Pancreas (tissue), 10 donors: ENCODE measurements around the gene WDR86. TPM values are rescaled to one million over a fixed set of nuclear protein-coding genes. Genes with fewer than 3 reads are reported as not detected.
A peak's percentile ranks its signal among the peaks of the same experiment; 100 is the strongest.

Experiments used
- ATAC-seq, 4 donors: fragments of 200-7000 bp; cut with Tn5 transposase; one replicate each; pipeline versions ENCODE4 v1.8.0 to v1.9.1; 2020; ENCODE audit warnings: mild to moderate bottlenecking in 4 of 4, moderate library complexity in 4 of 4
- DNase-seq, 6 donors: peaks; one replicate each; pipeline ENCODE4 v3.0.0-alpha.2; 2020
- FAIRE-seq: peaks from 2 replicates; lab custom pipeline; 2012; peaks lifted over from hg19 to GRCh38; lab: Jason Lieb, UNC
- H3K27ac ChIP-seq, 4 donors: fragments of 200-600 bp; sonication (generic); 1 replicate in 3 of 4; 2 replicates in 1 of 4; pipeline versions ENCODE4 v1.5.0 to v1.8.0; 2020
- H3K27me3 ChIP-seq, 4 donors: fragments of 200-600 bp; one replicate each; pipeline ENCODE4 v1.8.0; 2021
- H3K36me3 ChIP-seq, 3 donors: fragments of 200-600 bp; sonication (generic) in 1 of 3; one replicate each; pipeline versions ENCODE4 v1.5.0 to v1.8.0; 2020 to 2021
- H3K4me1 ChIP-seq, 3 donors: fragments of 200-600 bp; one replicate each; pipeline ENCODE4 v1.8.0; 2021
- H3K4me3 ChIP-seq, 4 donors: fragments of 200-600 bp; sonication (generic) in 2 of 4; one replicate each; pipeline versions ENCODE4 v1.5.0 to v1.8.0; 2020 to 2021
- H3K9me3 ChIP-seq, 4 donors: fragments of 200-600 bp; one replicate each; pipeline ENCODE4 v1.8.0; 2021
- CTCF ChIP-seq, 4 donors: fragments of 200-600 bp; sonication (generic) in 3 of 4; IDR thresholded peaks; one replicate each; pipeline versions ENCODE4 v1.5.0 to v1.8.0; 2021; ENCODE audit warnings: antibody characterized with exemption in 4 of 4
- WGBS, 2 donors: extraction: QIAGEN DNeasy Blood & Tissue Kit; methylation state at CpG; one replicate each; pipeline ENCODE4 v1.1.7; 2013; 5-methylcytosine and 5-hydroxymethylcytosine counted together
- intact Hi-C, 3 donors: fragments of 100-400 bp; cut with DNase I; formaldehyde crosslinking; loops; one replicate each; pipeline versions ENCODE4 v1.11.1 to v1.14.2; 2022
- polyA plus RNA-seq, 2 donors: library from polyadenylated mRNA; stranded (reverse); fragments of 200-250 nt; gene quantifications; one replicate each; pipeline ENCODE4 v1.2.3, GENCODE V29; 2013
- total RNA-seq, 6 donors: library from RNA; stranded (reverse); fragmentation: NEBNext Ultra II Directional in 4 of 6; extraction: Animal tissue kit (Norgen Biotek cat#: 25700) in 4 of 6; gene quantifications; one replicate each; pipeline versions ENCODE4 v1.2.1 to v1.2.4, GENCODE V29; 2021 to 2023
- donor health status: healthy with polysubstance abuse.
- donor health status: DM: no; HTN: no; CAD: no; lungs with moderate emphysema.
- donor health status: DM: no; HTN: no; CAD: no.
- donor health status: control.
- donor health status: control.
- donor health status: Bipolar disorder and iron deficiency.
- donor health status: DM: yes; HTN: yes; CAD: no.
- donor health status: DM: no; HTN: no; CAD: no.
- donor health status: DM: no; HTN: no; CAD: no.
- donor health status: DM: yes; HTN: yes; CAD: no.

Gene WDR86
- total and polyA plus RNA-seq, 8 donors, result 0.28 to 1.7 (median 1.0) TPM

DNA sequence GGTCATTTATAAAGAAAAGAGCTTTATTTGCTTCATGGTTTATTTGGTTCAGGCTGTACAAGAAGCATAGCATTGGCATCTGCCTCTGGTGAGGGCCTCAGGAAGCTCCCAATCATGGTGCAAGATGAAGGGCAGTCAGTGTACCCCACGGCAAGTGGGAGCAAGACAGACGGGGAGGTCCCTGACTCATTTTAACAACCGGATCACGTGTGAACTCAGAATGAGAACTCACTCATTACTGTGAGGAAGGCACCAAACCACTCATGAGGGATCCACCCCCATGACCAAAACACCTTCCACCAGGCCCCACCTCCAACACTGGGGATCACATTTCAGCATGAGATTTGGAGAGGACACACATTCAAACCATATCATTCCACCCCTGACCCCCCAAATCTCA lies 45.9 kb upstream of the WDR86 start:
- 80 to 89% methylated on average over 4 of the region's 4 CpGs for WGBS, 2 donors
- no peak for DNase-seq
- no peaks in the 10 kb centered on the region for H3K27me3 ChIP-seq

GRCh38 chr7:151454932-151455530 lies 45.2 kb upstream of the WDR86 start:
- DNase-seq, result peak in 1 of 6 donors; percentile 60
- TF ChIP-seq CTCF (IDR thresholded peaks at IDR 0.05), result no peak
- intact Hi-C loops, result no loop called here
- Histone ChIP-seq H3K36me3 (no peaks in the 10 kb centered on the region), H3K27ac (no peak overlapping the region), H3K4me1 (peaks cover 6 to 10% (median 8%) of the 10 kb centered on the region in 3 donors), H3K4me3 (no peak overlapping the region), H3K9me3 (no peaks in the 10 kb centered on the region), H3K27me3 (no peaks in the 10 kb centered on the region)
- ATAC-seq, result no peak
- 85 to 90% methylated on average over 15 of the region's 15 CpGs for WGBS, 2 donors
- no peak for FAIRE-seq

More for the DNA sequence above, 45.9 kb upstream of the WDR86 start:
- H3K36me3 ChIP-seq, result no peaks in the 10 kb centered on the region
- H3K9me3 ChIP-seq, result no peaks in the 10 kb centered on the region
- intact Hi-C loops, result no loop called here
- no peak overlapping the region for H3K4me3 ChIP-seq
- ATAC-seq, result no peak
- H3K27ac ChIP-seq, result no peak overlapping the region
- no peak for TF ChIP-seq CTCF (IDR thresholded peaks at IDR 0.05)
- no peak for FAIRE-seq
- peaks cover 6 to 16% (median 14%) of the 10 kb centered on the region in 3 donors for H3K4me1 ChIP-seq

DNA sequence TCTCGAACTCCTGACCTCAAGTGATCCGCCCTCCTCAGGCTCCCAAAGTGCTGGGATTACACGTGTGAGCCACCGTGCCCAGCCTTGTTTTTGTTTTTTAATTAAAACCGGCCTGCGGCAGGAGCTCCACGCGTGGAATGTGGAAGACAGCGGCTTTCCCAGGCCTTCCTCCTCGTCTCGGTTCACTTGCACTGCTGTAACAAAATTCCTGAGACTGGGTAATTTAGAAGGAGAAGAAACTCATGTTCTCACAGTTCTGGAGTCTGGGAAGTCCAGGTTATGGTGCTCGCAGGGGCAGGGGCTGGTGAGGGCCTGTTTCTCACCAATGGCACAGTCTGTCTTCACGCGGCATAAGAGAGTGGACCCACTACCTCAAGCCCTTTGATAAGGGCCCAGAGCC lies 44.5 kb upstream of the WDR86 start:
- no peak overlapping the region for H3K27ac ChIP-seq
- DNase-seq (no peak), ATAC-seq (no peak), FAIRE-seq (no peak)
- intact Hi-C loops, result no loop called here
- H3K4me1 ChIP-seq, result peaks cover 1 to 3% (median 3%) of the 10 kb centered on the region in 3 donors
- H3K27me3 ChIP-seq, result no peaks in the 10 kb centered on the region
- no peak overlapping the region for H3K4me3 ChIP-seq
- whole genome bisulfite sequencing, 2 donors, result 90 to 92% methylated on average over 14 of the region's 14 CpGs
- H3K9me3 ChIP-seq, result no peaks in the 10 kb centered on the region
- no peaks in the 10 kb centered on the region for H3K36me3 ChIP-seq
- TF ChIP-seq CTCF (IDR thresholded peaks at IDR 0.05), result no peak

DNA sequence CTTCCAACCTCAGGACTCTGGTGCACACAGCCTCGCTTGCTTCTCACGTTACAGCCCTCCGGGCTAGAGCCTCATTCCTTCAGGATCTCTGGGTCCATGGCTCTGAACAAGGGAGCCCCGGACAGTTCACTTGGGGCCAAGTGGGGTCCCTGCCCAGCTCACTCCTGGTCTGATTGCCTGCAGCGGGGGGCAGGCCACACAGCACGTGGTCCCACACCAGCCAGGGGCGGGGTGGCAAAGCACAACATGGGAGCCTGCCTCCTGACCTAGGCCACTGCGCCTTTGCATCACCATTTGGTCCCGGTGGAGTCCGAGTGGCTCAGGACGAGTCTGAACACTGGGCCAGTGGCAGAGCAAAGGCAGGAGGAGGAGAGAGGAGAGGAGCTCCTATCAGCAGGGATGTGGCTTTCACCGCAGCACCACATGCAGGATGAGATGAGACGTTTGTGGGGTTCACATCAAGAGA lies 43.5 kb upstream of the WDR86 start:
- FAIRE-seq (no peak), DNase-seq (no peak), ATAC-seq (no peak)
- WGBS, 2 donors, result 76 to 86% methylated on average over 13 of the region's 13 CpGs
- Histone ChIP-seq H3K27ac (no peak overlapping the region), H3K4me3 (no peak overlapping the region), H3K9me3 (no peaks in the 10 kb centered on the region), H3K27me3 (no peaks in the 10 kb centered on the region), H3K36me3 (no peaks in the 10 kb centered on the region), H3K4me1 (no peaks in the 10 kb centered on the region)
- TF ChIP-seq CTCF (IDR thresholded peaks at IDR 0.05), result no peak
- intact Hi-C loops, result no loop called here

DNA sequence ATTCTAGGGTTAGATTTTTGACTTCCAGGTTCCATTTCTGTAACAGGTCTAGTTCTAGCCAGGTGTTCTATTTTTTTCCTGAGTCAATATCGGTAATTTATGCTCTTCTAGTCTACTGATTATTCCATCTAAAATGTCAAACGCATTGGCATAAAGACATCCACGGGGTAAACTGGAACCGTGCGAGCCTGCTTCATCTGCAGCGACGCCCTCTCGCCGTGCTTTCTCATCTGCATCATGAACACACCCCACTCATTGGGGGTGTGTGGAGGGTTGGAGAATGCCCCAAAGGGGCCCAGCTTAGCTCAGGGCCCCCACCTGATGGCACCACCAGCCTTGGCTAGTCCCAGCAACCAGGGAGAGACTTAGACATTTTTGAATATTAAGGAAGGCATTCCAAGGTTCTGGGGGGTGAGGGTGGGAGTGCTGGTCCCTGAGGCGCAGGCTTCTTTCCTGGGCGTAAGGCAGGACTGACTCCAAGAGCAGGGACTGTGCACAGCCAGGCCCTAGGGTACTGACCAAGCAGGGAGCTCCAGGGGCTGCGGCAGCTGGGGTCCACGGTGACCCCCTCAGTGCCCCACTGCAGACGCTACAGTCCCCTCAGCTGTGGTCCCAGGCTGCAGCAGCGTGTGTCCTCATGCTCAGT lies 43.0 kb upstream of the WDR86 start:
- Histone ChIP-seq H3K9me3 (no peaks in the 10 kb centered on the region), H3K27me3 (no peaks in the 10 kb centered on the region), H3K27ac (no peak overlapping the region), H3K36me3 (no peaks in the 10 kb centered on the region), H3K4me3 (no peak overlapping the region), H3K4me1 (no peaks in the 10 kb centered on the region)
- ATAC-seq (no peak), FAIRE-seq (no peak), DNase-seq (no peak)
- intact Hi-C loops, result no loop called here
- no peak for TF ChIP-seq CTCF (IDR thresholded peaks at IDR 0.05)
- 75 to 77% methylated on average over 15 of the region's 15 CpGs for WGBS, 2 donors
